DLD1 (cell line): ENCODE data around the gene KLF17.
"Not testable (repeated sequence)": the region's sequence is repeated elsewhere in the genome, so short reads cannot be mapped to it uniquely, and the experiment has no call there.

Experiments
- in situ Hi-C: cut with HindIII; loops from 2 replicates; pipeline ENCODE4 v1.10.0; 2017; ENCODE audit warnings: low sequenced_read_pairs

KLF17 gene

DNA sequence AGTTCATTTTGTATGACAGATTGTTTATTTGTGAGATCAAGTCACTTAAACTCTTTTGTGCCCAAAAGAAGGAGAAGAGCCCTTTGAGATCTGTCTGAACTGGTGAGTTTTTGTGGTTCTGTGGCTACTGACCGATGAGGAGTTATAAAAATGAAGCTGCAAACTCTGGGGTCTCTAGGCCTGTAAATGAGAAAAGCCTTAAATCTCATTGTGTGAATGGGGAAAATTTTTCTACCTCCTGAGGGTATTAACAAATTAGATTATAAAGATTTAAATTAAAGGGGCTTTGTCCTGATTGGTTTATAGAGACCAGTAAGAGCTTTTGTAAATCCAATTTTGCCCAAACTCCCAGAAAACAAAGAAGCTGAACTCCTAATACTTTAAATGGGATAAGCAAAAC lies 9.7 kb upstream of the KLF17 start:
- in situ Hi-C loops = no loop called here

DNA sequence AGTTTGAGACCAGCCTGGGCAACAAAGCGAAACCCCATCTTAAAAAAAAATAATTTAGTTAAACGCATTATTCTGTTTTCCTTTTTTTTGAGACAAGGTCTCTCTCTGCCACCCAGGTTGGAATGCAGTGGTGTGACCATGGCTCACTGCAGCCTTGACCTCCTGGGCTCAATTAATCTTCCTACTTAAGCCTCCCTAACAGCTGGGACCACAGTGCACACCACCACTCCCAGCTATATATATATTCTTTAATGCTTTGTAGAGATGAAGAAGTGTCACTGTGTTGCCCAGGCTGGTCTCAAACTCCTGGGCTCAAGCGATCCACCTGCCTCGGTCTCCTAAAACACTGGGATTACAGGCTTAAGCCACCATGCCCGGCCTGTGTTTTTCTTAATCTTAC lies 7.7 kb upstream of the KLF17 start:
- in situ Hi-C loops = no loop called here

DNA sequence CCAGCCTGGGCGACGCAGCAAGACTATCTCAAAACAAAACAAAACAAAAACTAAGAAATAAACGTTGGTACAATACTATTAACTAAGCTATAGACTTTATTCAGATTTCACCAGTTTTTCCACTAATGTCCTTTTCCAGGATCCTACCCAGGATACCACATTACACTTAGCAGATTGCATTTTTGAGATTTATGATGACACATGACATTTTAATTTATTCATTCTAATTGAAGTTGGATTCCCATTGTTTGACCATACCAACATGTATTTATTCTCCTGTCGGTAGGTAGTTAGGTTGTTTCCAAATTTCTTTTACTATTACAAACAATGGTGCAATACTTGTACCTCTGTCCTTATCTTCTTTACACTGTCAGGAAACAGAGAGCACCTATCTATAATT lies 6.8 kb upstream of the KLF17 start:
- in situ Hi-C loops = no loop called here

DNA sequence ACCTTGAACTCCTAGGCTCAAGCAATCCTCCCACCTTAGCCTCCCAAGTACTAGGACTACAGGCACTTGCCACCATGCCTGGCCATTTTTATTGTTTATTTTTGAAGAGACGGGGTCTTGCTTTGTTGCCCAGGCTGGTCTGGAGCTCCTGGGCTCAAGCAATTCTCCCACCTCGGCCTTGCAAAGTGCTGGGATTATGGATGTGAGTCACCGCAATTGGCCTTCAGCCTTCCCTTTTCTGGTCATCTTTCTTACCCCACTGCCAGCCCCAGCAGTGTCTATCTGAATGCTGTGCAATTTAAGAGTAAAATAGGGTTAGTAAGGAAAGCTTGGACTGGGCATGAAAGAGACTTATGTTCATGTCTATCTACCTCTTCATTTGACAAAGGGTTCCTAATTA lies 6.1 kb upstream of the KLF17 start:
- in situ Hi-C loops = no loop called here

GRCh38 chr1:44113095-44113609 lies 5.5 kb upstream of the KLF17 start:
- in situ Hi-C loops = no loop called here

- in situ Hi-C loops = no loop called here
Measured at GRCh38 chr1:44114098-44114497, 4.5 kb upstream of the KLF17 start.

GRCh38 chr1:44117272-44117671 lies 1.3 kb upstream of the KLF17 start:
- in situ Hi-C loops = not testable (repeated sequence)

- in situ Hi-C loops = no loop called here
Measured at GRCh38 chr1:44119525-44119924, 904 bp downstream of the KLF17 start.

- in situ Hi-C loops = no loop called here
Measured at GRCh38 chr1:44120398-44120949, 1.9 kb downstream of the KLF17 start.

DNA sequence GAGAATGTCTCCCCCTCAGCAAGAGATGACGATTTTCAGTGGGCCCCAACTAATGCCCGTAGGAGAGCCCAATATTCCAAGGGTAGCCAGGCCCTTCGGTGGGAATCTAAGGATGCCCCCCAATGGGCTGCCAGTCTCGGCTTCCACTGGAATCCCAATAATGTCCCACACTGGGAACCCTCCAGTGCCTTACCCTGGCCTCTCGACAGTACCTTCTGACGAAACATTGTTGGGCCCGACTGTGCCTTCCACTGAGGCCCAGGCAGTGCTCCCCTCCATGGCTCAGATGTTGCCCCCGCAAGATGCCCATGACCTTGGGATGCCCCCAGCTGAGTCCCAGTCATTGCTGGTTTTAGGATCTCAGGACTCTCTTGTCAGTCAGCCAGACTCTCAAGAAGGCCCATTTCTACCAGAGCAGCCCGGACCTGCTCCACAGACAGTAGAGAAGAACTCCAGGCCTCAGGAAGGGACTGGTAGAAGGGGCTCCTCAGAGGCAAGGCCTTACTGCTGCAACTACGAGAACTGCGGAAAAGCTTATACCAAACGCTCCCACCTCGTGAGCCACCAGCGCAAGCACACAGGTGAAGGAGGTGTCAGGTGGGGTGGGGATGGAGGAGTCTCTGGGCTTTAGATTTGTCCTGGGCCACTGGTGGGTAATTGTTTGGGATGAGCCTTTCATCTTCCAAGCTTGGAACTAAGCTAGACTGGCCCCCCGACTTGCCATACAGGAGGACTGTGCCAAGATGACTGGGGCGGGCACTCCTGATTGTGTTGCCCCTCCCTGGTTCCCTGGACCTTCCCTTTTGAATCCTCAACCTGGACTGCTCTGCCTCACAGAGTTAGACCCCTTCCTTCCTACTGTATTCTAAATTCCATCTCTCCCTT lies 11.2 kb downstream of the KLF17 start:
- in situ Hi-C loops = no loop called here

- in situ Hi-C loops = no loop called here
Measured at GRCh38 chr1:44131411-44131810, 12.8 kb downstream of the KLF17 start.

DNA sequence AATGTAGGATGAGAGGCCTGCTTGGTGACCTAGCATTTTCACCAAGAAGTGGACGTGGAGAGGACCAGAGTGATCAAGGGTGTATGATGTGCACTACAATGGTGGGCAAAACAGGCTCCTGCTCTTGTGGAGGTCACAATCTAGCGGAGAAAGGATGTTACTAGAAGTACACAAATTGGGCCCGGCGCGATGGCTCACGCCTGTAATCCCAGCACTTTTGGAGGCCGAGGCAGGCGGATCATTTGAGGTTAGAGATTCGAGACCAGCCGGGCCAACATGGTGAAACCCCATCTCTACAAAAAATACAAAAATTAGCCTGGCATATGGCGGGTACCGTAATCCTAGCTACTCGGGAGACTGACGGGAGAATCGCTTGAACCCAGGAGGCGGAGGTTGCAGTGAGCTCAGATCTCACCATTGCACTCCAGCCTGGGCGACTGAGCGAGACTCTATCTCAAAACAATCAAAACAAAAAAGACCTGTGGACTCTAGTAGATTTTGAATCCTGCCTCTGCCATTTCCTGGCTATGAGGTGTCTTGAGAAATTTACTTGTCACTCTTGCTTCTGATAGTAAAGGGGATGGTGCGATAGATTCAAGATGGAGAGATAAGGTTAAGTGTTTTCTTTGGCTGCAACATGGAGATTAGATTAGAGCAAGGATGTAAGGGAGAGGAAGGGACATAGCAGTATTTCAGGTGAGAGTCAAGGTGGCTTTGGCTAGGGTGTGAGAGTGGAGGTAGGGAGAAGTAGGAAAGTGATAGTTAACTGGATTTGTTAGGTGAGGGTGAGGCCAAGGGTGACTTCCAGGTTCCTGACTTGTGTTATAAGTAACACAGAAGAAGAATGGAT lies 15.7 kb downstream of the KLF17 start:
- in situ Hi-C loops = no loop called here

DNA sequence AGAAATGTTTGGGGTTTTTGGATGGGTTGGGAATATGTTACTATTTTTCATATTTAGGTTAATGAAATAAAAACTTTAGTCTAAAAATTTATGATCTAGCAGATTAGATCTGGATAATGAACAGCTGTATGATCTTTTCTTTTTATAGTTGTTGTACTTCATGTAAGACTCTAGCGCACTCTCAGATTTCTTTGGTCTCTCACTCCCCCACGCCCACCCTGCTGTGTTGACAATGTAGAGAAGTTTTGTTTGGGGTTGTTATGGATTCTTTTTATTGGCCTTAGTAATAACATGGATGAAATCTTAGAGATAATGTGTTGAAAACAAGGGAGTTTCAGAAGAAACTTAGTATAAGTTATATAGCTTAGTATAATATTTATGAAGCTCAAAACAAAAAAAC lies 17.3 kb downstream of the KLF17 start:
- in situ Hi-C loops = no loop called here

DNA sequence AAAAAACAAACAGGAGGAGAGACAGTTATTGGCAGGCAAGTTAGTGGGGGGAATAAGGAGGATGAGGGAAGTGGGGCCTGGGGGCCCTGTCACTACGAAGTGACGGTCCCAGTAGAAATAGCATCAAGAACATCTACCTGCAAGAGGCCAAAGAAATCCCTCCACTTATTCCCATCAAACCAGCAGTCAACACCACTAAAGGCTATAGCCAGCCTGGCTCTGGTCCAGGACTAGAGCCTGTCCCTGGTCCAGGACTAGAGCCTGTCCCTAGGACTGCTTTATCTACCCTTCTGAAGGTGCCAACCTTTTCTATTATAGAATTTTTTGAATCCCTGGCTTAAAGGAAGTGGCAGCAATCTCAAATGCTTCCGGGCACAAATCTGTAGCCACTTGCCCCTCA lies 19.6 kb downstream of the KLF17 start:
- in situ Hi-C loops = no loop called here

DNA sequence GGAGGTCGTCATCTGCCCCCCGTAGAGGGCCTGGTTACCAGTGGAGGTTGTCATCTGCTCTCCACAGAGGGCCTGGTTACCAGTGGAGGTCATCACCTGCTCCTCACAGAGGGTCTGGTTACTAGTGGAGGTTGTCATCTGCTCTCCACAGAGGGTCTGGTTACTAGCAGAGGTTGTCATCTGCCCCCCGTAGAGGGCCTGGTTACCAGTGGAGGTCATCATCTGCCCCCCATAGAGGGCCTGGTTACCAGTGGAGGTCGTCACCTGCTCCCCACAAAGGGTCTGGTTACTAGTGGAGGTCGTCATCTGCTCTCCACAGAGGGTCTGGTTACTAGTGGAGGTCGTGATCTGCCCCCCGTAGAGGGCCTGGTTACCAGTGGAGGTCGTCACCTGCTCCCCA lies 20.9 kb downstream of the KLF17 start:
- in situ Hi-C loops = not testable (repeated sequence)

DNA sequence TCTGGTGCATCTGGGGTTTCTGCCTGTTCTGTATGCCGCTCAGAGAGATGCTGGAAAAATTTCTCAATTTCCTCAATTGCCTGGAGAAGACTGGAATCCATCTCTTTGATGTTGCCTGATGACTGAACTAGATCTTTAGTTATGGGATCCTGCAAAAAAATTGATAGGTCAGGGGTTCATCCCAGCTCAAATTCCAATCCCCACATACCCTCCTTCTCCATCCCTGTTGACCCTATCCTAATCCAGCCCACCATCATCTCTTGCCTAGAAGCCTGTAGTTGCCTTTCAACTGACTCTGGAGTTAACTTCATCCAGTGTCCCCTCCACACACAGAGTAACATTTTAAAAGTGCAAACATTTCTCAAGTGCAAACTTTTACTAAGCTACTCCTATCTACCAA lies 22.9 kb downstream of the KLF17 start, which contains the start of gene KLF18:
Gene KLF18 (minus strand): TSS at position 101 of the 400 bp plus-strand sequence. CDS start 0 bp downstream, at position 101.
- in situ Hi-C loops = no loop called here

DNA sequence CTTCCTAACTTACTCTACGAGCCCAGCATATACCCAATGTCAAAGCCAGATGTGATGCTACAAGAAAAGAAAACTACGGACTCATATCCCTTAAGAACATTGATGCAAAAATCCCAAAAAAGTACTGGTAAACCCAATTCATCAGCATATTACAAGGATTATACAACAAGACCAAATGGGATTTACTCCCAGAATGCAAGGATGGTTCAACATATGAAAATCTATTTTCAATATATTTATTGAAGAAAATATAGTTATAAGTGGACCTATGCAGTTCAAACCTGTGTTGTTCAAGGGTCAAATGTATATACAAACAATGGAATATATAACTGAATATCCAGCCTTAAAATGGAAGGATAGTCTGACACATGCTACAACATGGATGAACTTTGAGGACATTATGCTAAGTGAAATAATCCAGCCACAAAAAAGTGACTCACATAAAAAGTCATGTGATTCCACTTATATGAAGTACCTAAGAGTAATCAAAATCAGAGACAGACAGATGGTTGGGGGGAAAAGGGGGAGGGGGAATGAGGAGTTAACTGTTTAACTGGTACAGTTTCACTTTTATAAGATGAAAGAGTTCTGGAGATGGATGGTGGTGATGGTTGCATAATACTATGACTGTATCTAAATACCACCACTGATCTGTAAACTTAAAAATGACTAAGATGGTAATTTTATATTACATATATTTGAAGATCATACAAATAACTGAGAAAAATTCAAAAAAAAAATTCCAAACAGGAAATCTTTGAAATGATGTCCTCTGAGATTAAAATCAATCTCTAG lies 26.5 kb downstream of the KLF17 start:
- in situ Hi-C loops = no loop called here

DNA sequence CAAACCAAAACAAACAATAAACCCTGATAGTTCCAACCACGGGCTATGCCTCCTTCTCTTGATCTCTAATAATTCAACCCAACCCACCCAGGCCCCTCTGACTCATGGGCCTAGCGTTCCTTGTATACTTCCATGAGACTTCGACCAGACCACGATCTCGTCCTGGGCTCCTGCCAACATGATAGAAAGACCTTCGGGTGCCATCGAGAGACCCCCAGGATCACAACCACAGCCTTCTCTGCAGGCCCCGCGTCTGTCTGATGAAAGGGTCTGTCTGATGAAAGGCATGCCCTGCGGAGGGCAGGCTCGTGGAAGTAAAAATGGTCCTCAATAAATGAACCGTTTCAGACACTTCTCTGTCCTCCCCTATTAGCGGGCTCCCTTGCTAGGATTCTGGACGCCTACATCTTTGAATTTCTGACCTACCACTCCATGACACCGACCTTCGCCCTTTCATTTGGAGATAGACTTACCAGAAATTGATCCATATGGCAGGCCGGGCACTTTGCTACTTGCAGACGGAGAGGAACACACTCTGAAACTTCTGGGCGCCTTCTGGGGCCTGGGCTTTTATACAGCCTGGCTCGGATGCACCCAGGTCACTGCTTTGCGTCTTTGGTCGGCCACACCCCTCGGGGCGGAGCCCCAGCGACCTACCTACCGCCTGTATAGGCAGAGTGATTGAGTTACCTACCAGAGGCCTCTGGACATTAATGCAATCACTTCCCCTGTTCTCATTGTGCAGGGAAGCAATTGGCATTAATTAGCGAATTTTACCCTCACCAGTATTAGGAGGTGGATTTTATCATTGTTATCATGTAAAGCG lies 28.1 kb downstream of the KLF17 start:
- in situ Hi-C loops = no loop called here

DNA sequence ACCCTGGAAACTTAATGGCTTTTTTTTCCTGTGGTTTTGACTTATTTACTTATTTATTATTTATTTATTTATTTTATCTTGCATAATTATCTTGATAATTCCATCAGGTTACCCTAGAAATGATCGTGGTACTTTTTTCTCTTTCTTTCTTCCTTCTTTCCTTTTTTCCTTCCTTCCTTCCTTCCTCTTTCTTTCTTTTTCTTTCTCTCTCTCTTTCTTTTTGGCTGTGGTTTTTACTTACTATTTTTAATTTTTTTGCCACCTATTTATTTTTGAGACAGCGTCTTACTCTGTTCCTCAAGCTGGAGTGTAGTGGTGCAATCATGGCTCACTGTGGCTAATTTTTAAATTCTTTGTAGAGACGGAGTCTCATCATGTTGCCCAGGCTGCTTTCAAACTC lies 29.0 kb downstream of the KLF17 start:
- in situ Hi-C loops = no loop called here

GRCh38 chr1:44151332-44151731 lies 32.7 kb downstream of the KLF17 start:
- in situ Hi-C loops = no loop called here
